Activated gamma-delta T cell (primary cell): Measurements from ENCODE around the gene CDH23.
"Not testable (repeated sequence)": the region's sequence is repeated elsewhere in the genome, so short reads cannot be mapped to it uniquely, and the experiment has no call there.

Source experiments
- DNase-seq: peaks from one replicate; lab custom pipeline; 2025; lab: John Stamatoyannopoulos, UW

Gene CDH23

DNA sequence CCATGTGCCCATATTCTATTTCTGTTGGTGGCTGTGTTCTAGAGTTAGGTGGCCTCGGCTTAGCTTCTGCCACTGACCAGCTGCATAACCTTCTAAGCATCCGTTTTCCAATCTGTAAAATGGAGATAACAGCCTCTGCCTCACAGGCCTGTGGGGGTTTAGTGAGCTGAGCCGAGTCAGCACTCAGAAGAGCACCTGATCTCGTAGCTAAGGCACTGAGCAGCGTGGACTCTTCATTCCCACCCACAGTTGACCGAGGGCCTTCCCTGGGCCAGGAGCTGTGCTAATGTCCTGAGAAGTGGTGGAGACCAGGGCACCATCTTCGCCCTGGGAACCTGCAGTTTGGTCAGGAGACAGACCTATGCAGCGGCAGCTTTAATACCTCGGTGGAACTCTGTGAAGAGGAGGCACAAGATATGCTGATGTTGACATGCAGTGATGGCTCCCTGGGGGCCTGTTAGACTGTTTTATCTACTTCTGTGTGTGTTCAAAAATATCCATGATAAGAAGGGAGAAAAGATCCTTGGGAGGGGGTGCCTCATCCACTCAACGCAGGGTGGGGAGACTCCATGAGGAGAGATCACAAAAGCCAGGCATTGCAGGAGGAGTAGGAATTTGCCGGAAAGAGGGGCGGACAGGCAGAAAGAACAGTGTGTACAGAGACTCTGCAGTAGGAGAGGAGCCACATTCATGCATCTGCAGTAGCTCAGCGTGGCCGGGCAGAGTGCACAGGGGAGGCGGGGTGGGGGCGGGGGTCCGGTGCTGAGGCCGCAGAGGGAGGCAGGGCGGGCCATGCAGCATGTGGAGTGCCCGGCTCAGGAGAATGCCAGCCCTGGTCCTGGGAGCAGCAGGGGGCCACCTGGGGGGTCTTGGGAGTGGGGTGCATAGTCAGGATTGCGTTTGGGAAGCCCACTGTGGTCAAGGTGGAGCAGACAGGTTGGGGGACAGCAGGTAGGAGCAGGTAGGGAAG lies 186.1 kb downstream of the CDH23 start:
- no peak for DNase-seq

DNA sequence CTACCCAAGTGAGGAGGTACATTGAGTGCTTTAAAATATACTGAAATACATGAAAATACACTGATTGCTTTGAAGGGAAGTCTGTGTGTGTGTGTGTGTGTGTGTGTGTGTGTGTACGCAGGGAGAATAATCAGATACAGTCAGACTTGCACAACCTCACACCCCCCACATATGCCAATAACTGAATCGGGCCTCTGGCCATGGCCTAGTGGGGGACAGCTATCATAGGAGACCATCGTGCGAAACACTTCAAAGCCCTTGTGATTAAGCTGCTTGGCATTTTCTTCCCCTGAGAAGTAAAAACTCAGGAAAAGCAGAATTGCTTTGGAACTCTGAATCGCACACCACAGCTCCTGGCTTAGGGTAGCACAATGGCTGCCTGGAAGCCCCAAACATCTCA lies 187.7 kb downstream of the CDH23 start:
- no peak for DNase-seq

- DNase-seq = no peak
Measured at GRCh38 chr10:71584902-71585563, 188.3 kb downstream of the CDH23 start.

DNA sequence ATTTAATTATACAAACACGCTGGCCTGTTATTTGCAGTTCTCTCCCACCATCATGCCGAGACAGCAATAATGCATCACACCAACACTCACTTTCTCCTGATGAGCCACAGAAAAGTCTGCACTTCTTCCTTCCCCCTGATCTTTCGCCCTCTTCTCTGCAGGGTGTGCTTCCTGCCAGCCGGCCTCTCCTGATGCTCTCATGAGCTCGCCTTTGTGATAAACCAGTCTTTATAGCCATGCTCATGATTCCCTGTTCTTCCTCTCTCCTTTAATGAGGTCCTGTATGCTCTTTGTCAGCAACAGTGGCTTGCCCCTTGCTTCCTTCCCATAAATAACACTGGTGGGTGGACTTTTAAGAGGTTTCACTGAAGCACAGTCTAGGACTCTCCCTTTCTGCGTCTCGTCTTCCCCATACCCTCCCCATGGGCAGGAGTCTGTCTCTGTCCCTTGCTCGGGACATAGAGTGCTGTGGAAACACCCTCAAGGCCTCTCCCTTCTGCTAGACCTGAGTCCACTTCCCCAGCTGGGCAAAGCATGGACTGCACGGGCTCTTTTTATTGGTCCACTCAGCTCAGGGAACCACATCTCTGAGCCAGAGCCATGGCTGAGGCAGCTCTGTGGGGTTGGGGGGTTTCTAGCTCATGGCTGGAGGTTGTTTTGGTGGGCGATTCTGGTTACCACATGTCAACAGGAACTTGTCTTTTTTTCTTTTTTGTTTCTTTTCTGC lies 189.0 kb downstream of the CDH23 start:
- DNase-seq = no peak

DNA sequence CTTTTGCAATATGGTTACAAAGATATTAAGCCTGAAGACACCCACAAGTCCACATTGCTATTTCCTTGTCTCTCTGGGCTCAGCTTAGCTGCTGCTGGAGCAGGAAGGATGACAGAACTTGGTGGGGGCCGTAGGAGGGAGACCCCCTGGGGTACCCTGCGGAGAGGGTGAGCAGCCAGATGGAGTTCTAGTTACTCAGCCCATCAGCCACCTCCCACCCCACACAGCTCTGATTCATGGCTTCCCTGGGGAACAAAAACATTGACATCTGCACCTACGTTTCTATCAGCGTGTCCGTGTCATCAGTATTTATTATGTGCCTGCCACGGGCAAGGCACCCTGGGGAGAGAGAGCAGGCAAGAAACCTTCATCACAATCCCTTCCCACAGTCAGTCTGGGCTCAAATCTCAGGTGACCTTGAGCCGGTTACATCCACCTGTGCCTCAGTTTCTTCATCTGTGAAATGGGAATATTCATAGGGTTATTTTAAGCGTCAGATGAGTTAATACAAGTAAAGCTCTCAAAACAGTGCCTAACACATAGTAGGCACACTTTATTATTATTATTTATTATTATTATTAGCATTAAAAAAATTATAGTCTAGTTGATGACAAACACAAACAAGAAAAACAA lies 191.3 kb downstream of the CDH23 start:
- DNase-seq = no peak

DNA sequence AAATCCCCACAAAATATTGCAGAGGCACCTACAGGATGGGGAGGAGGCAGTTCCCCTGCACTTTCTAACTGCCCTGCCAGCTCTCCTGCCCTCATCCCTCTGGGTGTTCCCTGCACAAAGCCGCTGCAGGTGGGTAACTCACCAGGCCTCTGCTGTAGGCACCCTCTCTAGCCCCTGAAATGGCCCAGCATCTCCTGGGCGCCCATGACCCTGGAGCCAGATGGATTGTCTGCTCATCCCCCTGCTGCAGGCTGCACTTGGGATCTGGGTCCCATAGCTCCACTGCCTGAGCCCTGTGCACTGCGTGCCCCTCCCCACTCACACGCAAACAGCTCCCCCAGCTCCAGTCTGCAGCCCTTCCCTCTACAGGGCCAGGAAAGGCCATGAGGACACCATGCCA lies 192.0 kb downstream of the CDH23 start:
- DNase-seq = no peak

DNA sequence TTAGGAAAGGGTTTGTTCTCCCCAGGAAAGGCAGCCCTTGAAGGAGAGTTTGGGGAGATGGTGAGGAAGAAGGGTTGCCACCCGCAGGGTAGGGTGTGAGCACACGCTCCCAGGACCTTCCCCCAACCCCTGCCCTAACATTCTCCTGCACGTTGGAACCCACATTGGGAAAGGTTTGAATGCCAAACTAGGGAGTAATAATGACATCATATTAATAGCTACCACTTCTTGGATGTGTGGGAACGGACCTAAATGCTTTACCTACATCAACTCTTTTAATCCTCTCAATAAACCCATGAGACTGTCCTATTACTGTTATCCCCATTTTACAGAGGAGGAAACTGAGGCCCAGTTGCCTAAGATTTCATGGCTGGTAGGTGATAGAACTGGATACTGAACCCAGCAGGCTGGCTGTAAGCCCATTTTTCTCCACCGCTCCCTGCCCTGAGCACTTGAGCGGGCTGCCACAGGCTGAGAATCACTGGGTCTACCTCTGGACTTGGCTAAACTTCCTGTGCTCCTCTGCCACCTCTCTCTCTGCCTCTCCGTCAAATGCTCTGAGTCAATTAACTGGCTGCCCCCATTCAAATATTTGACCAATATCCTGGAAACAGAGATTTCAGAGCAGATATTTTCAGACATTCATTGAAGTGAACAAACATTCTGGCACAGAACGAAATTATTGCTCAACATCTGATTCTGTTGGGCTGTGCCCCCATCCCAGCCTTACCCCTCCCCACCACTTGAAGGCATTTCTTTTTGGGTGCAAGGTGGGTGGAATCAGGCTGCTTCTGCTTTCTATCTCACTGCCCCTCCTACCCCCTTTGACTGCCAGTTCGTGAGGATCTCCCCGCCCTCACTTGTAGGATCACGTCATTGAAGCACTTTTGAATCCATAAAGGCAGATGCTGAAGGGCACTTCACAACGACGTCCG lies 193.2 kb downstream of the CDH23 start:
- no peak for DNase-seq

GRCh38 chr10:71590781-71591350 lies 194.1 kb downstream of the CDH23 start:
- no peak for DNase-seq

DNA sequence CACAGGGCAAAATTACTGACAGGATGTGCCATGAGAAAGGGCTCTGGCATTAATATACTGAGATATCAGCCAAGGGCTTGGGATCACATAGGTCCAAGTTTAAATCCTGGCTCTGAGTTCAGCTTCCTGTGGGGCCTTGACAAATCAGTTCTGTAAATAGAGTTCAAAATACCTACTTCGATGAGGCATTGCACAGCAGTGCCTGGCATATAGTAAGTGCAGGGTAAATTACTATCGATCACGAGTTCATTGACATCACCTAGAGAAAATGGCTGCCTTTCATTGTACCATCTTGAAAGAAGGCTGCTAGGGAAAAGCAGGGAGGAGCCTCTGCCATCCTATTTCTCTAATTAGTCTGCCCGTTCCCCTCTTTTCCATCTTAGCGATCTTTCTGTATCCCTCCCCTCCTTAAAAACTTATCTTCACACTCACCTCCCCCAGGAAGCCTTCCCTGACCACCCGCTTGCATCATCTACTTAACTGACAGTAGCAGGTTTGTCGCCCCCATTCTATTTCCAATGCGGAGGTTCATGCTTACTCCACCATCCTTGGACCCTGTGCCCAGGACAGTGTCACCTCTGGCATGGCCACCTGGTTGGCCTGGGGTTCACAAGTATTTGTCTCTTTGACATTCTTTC lies 198.3 kb downstream of the CDH23 start:
- DNase-seq = no peak

GRCh38 chr10:71595649-71596048 lies 198.9 kb downstream of the CDH23 start:
- no peak for DNase-seq

DNA sequence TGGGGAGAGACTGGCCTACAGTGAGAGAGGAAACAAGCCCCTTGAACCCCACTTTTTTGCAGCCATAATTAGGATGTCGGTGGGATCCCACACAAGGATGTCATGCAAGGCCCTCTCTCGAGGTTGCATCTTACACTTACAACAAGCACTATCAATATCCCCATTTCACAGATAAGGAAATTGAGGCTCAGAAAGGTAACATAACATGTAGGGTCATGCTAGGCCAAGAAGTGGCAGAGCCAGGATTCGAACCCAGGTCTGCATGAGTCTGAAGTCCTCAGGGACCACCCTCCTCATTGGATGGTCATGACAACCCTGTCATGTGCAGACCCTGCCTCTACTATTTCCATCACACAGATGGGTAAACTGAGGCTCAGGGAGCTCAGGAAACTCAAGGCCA lies 199.4 kb downstream of the CDH23 start:
- DNase-seq = no peak

GRCh38 chr10:71596759-71597158 lies 200.0 kb downstream of the CDH23 start:
- no peak for DNase-seq

DNA sequence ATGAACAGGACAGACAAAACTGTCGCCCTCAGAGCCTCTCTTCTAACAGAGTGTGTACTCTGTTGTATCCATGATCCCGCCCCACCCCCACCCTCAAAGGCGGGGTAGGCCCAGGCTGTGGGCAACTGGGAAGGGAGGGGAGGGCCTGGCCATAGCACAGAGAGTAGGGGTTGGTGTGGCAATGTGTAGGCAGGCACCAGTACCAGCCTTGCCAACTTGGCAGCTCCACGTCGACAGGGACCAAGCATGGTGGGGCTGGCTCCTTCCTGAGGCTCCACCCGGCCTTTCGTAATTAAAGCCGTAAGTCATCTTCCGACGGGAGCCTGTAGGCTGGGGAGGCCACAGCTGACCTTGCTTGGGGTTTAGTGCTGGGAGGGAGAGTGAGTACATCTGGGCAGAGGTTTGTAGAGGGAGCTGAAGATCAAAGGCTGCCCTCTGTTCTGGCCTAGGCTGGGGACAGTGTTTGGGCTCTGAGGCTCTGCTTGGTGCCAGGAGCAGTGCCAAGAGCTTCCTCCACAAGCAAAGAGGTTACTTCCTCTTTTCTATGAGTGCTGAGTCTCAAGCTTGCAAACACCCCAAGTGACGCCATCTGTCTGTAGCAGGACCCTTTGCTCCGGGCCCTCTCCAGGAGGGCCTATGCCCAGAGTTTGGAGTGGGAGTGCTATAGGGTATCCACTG lies 201.2 kb downstream of the CDH23 start:
- DNase-seq = no peak

DNA sequence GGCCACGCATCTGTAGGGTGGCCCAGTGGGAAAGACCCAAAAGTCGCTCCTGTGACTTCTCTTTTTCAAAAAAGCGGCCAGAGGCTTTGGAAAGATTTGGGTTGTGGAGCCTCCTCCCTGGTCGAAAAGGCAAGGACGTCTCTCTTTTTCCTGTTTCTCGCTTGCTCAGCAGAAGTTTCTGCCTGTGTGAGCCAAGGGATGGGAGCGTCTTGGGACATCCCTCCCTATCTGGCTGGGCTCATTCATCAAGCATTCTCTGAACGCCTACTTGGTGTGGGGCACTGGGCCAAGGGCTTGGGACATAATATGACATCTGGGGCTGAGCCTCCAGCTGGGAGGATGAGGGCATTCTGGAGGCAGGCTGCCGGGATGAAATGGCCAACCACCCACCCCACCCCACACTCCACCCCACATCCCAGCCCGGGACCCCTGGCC lies 201.9 kb downstream of the CDH23 start:
- no peak for DNase-seq

DNA sequence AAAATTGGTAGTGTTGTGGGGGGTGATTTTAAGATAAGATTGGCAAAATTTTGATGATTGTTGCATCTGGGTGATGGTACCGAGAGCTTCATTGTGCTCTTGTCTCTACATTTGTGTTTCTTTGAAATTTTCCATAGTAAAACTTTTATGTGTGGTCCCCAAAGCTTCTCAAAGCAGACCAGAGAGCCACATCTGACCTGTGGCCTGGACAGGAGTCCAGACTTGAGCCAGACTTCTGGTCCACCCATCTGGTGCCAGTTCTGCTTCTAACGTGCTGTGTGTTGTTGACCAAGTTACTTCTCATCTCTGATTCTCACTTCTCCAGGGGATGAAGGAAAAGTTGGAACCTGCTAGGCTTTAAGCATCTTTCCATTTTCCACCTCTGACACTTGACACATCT lies 202.8 kb downstream of the CDH23 start:
- DNase-seq = no peak

DNA sequence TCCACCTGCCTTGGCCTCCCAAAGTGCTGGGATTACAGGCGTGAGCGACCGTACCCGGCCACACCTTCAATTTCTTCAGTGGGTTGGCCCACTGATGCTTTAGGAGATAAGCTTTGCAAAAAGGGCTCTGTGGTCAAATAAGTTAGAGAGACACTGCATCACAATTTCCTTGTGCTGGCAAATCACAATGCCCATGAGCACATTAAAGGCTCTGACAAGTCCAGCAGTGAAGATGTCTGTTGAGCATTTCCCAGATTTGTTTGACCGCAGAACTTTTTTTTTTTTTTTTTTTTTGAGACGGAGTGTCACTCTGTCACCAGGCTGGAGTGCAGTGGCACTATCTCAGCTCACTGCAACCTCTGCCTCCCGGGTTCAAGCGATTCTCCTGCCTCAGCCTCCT lies 203.5 kb downstream of the CDH23 start:
- not testable (repeated sequence) for DNase-seq

GRCh38 chr10:71600849-71601248 lies 204.1 kb downstream of the CDH23 start:
- DNase-seq = no peak

GRCh38 chr10:71601273-71601672 lies 204.6 kb downstream of the CDH23 start:
- no peak for DNase-seq

DNA sequence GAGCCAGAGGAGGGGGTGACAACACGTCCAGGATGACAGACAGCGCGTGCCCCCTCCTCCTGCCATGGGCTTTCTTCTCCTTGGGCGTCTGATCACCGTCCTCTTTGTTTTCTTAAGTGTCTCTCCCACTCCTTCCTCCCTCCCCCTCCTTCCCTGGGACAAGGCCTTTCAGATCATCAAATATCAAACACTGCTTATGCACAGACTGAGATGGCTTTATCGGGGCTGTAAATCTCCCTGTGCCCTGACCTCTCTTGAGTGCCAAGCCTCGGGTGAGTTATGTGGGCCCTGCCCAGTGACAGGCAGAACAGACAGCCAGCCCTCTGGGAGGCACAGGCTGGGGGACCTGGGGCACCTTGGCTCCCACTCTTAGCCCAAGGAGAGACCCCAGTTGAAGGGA lies 206.4 kb downstream of the CDH23 start:
- no peak for DNase-seq

DNA sequence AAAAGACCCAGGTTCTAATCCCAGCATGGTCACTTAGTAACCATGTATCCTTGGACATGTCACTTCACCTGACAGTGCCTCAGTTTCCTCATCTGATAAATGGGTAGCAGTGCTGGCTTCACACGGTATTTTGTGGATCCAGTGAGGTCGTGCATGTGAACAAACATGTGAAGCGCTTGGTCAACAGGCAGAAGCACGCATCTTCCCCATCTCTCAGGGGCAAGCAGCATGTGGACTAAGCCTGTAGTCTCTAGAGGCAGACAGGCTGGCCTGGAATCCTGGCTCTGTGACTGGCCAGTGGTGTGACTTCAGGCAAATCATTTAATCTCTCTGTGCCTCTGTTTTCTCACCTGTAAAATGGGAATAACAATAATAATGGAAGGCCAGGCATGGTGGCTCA lies 207.0 kb downstream of the CDH23 start:
- no peak for DNase-seq
